GM18909 (cell line): ENCODE results near the gene OR8A1.
"Not testable (repeated sequence)": the region's sequence is repeated elsewhere in the genome, so short reads cannot be mapped to it uniquely, and the experiment has no call there.

ENCODE experiments used
- ATAC-seq: cut with Tn5 transposase; IDR thresholded peaks from one replicate; pipeline ENCODE4 v1.9.1; 2021; ENCODE audit warnings: mild to moderate bottlenecking; ENCODE audit not compliant: unreplicated experiment, poor library complexity

The OR8A1 gene

DNA sequence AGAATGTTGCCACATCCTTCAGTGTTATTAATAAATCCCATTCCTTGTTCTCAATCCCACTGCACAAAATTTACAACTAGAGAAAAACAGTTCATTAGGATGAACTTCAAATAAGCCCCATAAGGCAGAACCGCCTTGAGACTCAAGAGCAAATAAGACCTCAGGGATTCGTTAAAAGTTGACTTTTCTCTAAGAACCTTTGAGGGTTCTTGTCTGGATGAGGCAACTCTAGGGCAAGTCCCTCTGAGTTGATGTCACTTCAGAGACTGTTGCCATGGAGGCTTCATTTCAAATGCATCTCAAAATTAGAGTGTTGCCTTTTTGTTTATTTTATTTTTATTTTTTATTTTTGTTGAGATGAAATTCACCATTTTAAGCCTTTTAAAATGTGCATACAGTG lies 21.6 kb downstream of the OR8A1 start:
- ATAC-seq, result no peak

DNA sequence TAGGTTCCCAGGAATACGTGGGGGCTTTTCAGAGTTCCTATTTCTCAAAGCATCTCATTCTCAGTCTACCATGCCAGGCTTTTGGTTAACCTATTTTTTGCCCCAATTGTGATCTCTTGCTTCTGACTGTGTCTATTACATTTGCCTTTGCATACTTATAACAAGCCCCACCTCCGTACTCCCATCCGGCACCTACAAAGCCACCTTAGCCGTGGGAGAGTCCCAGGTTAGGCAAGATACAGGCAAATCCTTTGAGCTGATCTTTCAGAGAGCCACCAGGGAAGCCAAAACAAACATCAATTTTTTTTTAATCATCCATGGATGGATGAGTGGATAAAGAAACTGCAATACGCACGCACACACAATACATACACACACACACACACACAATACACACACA lies 22.8 kb downstream of the OR8A1 start:
- ATAC-seq, result no peak

- no peak for ATAC-seq
These were observed 25.5 kb downstream of the OR8A1 start for GRCh38 chr11:124595302-124595701.

- ATAC-seq, result no peak
These were observed 27.8 kb downstream of the OR8A1 start for GRCh38 chr11:124597626-124598025.

- ATAC-seq, result no peak
These were observed 31.0 kb downstream of the OR8A1 start for GRCh38 chr11:124600621-124601320.

DNA sequence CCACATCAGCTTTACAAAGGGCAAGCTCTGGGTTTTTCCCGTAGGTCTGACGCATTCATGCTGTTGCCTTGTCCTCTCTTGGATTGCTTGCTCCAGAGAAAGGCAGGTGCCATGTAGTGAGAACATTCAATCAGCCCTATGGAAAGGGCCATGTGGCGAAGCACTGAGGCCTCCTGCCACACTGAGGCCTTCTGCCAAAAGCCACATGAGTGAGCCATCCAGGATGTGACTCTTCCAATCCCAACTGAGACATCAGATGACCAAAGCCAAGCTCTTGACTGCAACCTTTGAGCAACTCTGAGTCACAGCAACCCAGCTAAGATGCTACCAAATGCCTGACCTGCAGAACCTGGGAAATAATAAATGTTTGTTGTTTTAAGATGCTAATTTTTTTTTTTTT lies 32.4 kb downstream of the OR8A1 start:
- no peak for ATAC-seq

- not testable (repeated sequence) for ATAC-seq
These were observed 32.9 kb downstream of the OR8A1 start for GRCh38 chr11:124602723-124603122.

DNA sequence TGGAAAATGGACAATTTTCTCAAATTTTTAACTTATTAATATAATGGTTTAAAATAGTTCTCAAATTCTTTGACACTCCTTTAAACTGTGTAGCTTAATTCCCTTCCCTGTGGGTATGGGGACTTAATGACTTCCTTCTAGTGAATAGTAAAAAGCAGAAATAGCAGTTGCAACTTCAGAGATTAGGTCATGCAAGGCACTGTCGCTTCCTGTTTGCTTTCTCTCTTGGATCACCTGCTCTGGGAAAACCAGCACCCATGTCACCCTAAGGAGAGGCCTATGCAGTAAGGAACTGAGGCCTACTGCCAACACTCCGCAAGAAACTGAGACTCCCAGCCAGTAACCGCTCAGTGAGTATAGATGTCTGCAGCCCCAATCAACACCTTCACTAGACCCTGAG lies 35.9 kb downstream of the OR8A1 start:
- ATAC-seq, result no peak

GRCh38 chr11:124608147-124608546 lies 38.4 kb downstream of the OR8A1 start:
- ATAC-seq, result no peak

- no peak for ATAC-seq
These were observed 40.5 kb downstream of the OR8A1 start for GRCh38 chr11:124610295-124610694.

DNA sequence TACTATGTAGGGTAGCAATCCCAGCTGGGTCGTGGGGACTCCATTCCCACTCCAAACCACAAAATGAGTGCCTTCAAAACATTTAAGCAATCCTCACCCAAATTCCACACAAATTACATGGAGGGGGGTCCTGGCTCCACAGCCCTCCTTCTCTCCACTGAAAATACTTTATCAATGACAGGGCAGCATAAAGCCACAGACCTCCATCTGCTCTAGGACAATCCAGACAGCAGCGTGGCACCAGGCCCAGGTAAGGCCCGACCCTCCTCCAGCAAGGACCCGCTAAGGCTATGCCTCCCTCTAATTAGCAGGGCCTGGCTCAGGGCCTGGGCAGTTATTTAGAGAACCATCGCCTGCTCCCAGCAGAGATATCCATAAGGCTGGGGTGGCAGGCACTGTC lies 41.3 kb downstream of the OR8A1 start, which contains the start of gene PANX3:
TSS of gene PANX3 (plus strand) at position 365 of the 400 bp plus-strand sequence. CDS start 129 bp downstream, outside the sequence.
- ATAC-seq, result no peak

DNA sequence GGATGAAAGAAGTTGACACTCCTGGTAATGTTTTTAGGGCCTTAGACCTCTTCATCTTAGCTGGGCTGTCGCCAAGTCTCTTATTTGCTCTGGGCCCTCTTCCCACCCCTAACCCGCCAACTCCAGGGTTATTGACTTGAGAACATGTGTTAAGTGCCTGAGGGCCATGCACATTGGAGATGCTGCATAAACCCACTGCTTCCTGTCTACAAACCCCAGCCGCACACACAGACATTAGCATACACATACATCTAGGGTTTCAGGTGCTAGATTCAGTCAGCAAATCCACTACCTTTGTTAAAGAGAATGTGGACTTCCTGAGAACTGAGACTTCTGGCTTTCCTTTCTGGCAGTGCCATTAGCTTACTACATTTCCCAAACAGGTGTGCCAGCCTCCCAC lies 42.2 kb downstream of the OR8A1 start:
- no peak for ATAC-seq

GRCh38 chr11:124612567-124613246 lies 42.9 kb downstream of the OR8A1 start:
- ATAC-seq, result no peak

DNA sequence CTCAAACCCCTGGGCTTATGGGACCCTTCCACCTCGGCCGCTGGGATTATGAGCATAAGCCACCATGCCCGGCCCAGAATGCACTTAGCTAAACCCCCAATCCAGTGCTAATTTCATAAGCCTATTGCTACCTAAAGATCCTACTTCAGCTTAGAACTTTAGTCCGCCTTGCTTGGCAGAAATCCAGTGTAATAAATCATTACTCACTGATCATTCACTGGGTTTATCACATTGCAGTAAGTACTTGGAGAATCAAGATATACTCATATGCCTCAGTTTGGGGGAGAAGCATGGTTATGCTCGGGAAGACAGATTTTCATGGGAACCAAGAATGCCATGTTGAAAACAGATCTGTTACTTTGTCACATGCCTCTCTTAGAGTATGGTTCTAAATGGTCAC lies 49.1 kb downstream of the OR8A1 start:
- no peak for ATAC-seq
